GM19239 (cell line): Measurements from ENCODE around the gene RGL4.
"Not testable (repeated sequence)": the region's sequence is repeated elsewhere in the genome, so short reads cannot be mapped to it uniquely, and the experiment has no call there.

Source experiments
- DNase-seq: peaks from one replicate; pipeline ENCODE4 v3.0.0; 2011; ENCODE audit warnings: low spot score; ENCODE audit not compliant: insufficient read length
- FAIRE-seq: peaks from 2 replicates; lab custom pipeline; 2011; peaks lifted over from hg19 to GRCh38; lab: Jason Lieb, UNC

RGL4 gene

GRCh38 chr22:23676841-23677700, 13.7 kb upstream of the RGL4 start:
- FAIRE-seq, DNase-seq: not testable (repeated sequence)

GRCh38 chr22:23677701-23677995, 13.2 kb upstream of the RGL4 start:
- DNase-seq (no peak), FAIRE-seq (no peak)

- no peak for FAIRE-seq
- no peak for DNase-seq
These were observed 12.7 kb upstream of the RGL4 start for GRCh38 chr22:23678133-23678532.

- FAIRE-seq: no peak
- DNase-seq: no peak
These were observed 9.6 kb upstream of the RGL4 start for GRCh38 chr22:23681026-23681809.

GRCh38 chr22:23682077-23682476, 8.7 kb upstream of the RGL4 start:
- FAIRE-seq: no peak

GRCh38 chr22:23682827-23683355, 7.9 kb upstream of the RGL4 start:
- FAIRE-seq: no peak
- no peak for DNase-seq

More at GRCh38 chr22:23682077-23682476, 8.7 kb upstream of the RGL4 start:
- no peak for DNase-seq

GRCh38 chr22:23683545-23683944, 7.3 kb upstream of the RGL4 start:
- FAIRE-seq (no peak), DNase-seq (no peak)

GRCh38 chr22:23684026-23684425, 6.8 kb upstream of the RGL4 start:
- FAIRE-seq (no peak), DNase-seq (no peak)

GRCh38 chr22:23684561-23685031, 6.2 kb upstream of the RGL4 start:
- no peak for DNase-seq

GRCh38 chr22:23685205-23685784, 5.5 kb upstream of the RGL4 start:
- DNase-seq: no peak
- FAIRE-seq: no peak

More at GRCh38 chr22:23684561-23685031, 6.2 kb upstream of the RGL4 start:
- no peak for FAIRE-seq

- FAIRE-seq (no peak), DNase-seq (no peak)
These were observed 4.3 kb upstream of the RGL4 start for GRCh38 chr22:23686416-23687024.

- FAIRE-seq: no peak
- no peak for DNase-seq
These were observed 2.7 kb upstream of the RGL4 start for GRCh38 chr22:23688121-23688520.

GRCh38 chr22:23688571-23688970, 2.2 kb upstream of the RGL4 start:
- DNase-seq: no peak
- no peak for FAIRE-seq

GRCh38 chr22:23689414-23689813, 1.4 kb upstream of the RGL4 start:
- FAIRE-seq (no peak), DNase-seq (no peak)

- FAIRE-seq: no peak
- DNase-seq: no peak
These were observed 1.1 kb downstream of the RGL4 start for GRCh38 chr22:23691748-23692423.

- FAIRE-seq: no peak
- DNase-seq: no peak
These were observed 1.9 kb downstream of the RGL4 start for GRCh38 chr22:23692598-23693291.

- FAIRE-seq: no peak
- no peak for DNase-seq
These were observed 3.3 kb downstream of the RGL4 start for GRCh38 chr22:23693979-23694680.

GRCh38 chr22:23695141-23695540, 4.3 kb downstream of the RGL4 start:
- FAIRE-seq (no peak), DNase-seq (no peak)
